B cell (primary cell): Measurements from ENCODE around the gene CEP112.

ENCODE experiments used
- EZH2 ChIP-seq: IDR thresholded peaks from 2 replicates; pipeline ENCODE4 v1.6.1; 2012; ENCODE audit warnings: borderline replicate concordance, low read depth, mild to moderate bottlenecking, moderate library complexity, low read length; ENCODE audit not compliant: insufficient read depth, poor library complexity, severe bottlenecking
- TF ChIP-seq, protein P1 (sequence below): fragments of 200-600 bp; IDR thresholded peaks from one replicate; pipeline ENCODE4 v1.8.0; 2022; ENCODE audit warnings: antibody characterized with exemption, mild to moderate bottlenecking

DNA sequence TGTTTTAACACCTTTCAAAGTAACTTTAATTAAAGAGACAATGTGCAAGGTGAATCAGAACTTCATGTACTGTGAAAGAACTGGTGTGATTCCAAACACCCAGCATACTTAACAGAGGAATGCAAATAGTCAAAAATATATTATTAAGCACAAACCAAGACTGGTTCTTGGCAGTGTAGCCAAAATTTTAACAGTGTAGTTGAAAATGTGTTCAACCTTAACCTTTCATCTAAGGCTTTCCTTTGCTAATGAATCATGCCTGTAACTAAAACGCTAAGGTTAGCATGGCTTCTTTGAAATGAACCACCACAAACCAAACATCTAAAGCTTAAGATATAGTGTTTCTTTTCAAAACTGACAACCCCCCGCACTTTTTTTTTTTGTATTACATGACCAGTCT lies 484.2 kb downstream of the CEP112 start:
- TF ChIP-seq, protein P1, sequence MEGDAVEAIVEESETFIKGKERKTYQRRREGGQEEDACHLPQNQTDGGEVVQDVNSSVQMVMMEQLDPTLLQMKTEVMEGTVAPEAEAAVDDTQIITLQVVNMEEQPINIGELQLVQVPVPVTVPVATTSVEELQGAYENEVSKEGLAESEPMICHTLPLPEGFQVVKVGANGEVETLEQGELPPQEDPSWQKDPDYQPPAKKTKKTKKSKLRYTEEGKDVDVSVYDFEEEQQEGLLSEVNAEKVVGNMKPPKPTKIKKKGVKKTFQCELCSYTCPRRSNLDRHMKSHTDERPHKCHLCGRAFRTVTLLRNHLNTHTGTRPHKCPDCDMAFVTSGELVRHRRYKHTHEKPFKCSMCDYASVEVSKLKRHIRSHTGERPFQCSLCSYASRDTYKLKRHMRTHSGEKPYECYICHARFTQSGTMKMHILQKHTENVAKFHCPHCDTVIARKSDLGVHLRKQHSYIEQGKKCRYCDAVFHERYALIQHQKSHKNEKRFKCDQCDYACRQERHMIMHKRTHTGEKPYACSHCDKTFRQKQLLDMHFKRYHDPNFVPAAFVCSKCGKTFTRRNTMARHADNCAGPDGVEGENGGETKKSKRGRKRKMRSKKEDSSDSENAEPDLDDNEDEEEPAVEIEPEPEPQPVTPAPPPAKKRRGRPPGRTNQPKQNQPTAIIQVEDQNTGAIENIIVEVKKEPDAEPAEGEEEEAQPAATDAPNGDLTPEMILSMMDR: no peak
- TF ChIP-seq EZH2: no peak
